H1 (cell line): Measurements from ENCODE around the gene ANO2. TPM values are rescaled to one million over a fixed set of nuclear protein-coding genes. Genes with fewer than 3 reads are reported as not detected.

ENCODE experiments used
- ASH2L ChIP-seq: fragments of 200-600, 300-600 bp; sonication (generic); IDR thresholded peaks from one replicate; pipeline ENCODE4 v1.7.1; 2017; ENCODE audit warnings: low read length
- CHD7 ChIP-seq: fragments of 300-600 bp; sonication (generic); IDR thresholded peaks from 2 replicates; pipeline ENCODE4 v1.7.1; 2012; ENCODE audit warnings: low read length, moderate library complexity, mild to moderate bottlenecking, inconsistent platforms; ENCODE audit not compliant: insufficient replicate concordance
- KDM1A ChIP-seq: fragments of 200-600, 300-600 bp; sonication (generic); IDR thresholded peaks from 2 replicates; pipeline ENCODE4 v1.7.1; 2016; ENCODE audit warnings: mild to moderate bottlenecking, low read length, borderline replicate concordance
- RFX5 ChIP-seq: IDR thresholded peaks from 2 replicates; pipeline ENCODE4 v1.6.1; 2011; ENCODE audit warnings: low read depth, low read length, improper control_type of control experiment, borderline replicate concordance
- SIX5 ChIP-seq: IDR thresholded peaks from 2 replicates; pipeline ENCODE4 v1.6.1; 2011; ENCODE audit warnings: mild to moderate bottlenecking, low read depth, low read length
- SUZ12 ChIP-seq: fragments of 200-600 bp; sonication (generic); IDR thresholded peaks from 2 replicates; pipeline ENCODE4 v1.6.1; 2012; ENCODE audit warnings: mild to moderate bottlenecking, inconsistent platforms, low read length, moderate library complexity, mixed read lengths
- polyA plus RNA-seq, 7 experiments: library from polyadenylated mRNA; depleted of rRNA in 3 of 7; stranded (reverse) in 5 of 7; unstranded in 2 of 7; fragments of >200 nt in 5 of 7; fragments of 200-250 nt in 2 of 7; gene quantifications; 1 replicate in 5 of 7; 2 replicates in 1 of 7; 4 replicates in 1 of 7; pipeline versions ENCODE4 v1.2.1 to v1.2.3, GENCODE V29; 2011 to 2013; ENCODE audit warnings: missing spikeins in 2 of 7, mixed read lengths in 2 of 7
- total RNA-seq: library from RNA; stranded (reverse); fragmentation: NEBNext Ultra II Directional; extraction: Animal tissue kit (Norgen Biotek cat#: 25700); gene quantifications from 2 replicates; pipeline ENCODE4 v1.2.1, GENCODE V29; 2021

ANO2 gene
- total and polyA plus RNA-seq, 2 of the 8 experiments (the other 6 are each of a cell fraction or from before 2014, with no cell fraction given): 1.9 to 5.5 TPM

- no peak for TF ChIP-seq CHD7
- no peak for TF ChIP-seq ASH2L
- no peak for TF ChIP-seq SUZ12
- no peak for TF ChIP-seq KDM1A
- TF ChIP-seq RFX5: no peak
- no peak for TF ChIP-seq SIX5
Observed at GRCh38 chr12:5969156-5969973, 24.3 kb upstream of the ANO2 start (continued).
